MG63 (cell line): ENCODE data around the gene ATP9A. TPM values are rescaled to one million over a fixed set of nuclear protein-coding genes. Genes with fewer than 3 reads are reported as not detected.
A peak's percentile ranks its signal among the peaks of the same experiment; 100 is the strongest.
"Not testable (repeated sequence)": the region's sequence is repeated elsewhere in the genome, so short reads cannot be mapped to it uniquely, and the experiment has no call there.

Source experiments
- DNase-seq: peaks from one replicate; pipeline ENCODE4 v3.0.0-alpha.2; 2020
- H3K27me3 ChIP-seq: fragments of 250-450 bp; sonication (Bioruptor Pico); 2 replicates; pipeline ENCODE4 v1.5.1; 2020; ENCODE audit warnings: mild to moderate bottlenecking, moderate library complexity
- H3K36me3 ChIP-seq: fragments of 250-450 bp; sonication (Bioruptor Pico); 2 replicates; pipeline ENCODE4 v1.5.1; 2020; ENCODE audit warnings: mild to moderate bottlenecking, moderate library complexity
- H3K4me3 ChIP-seq: fragments of 250-450 bp; sonication (Bioruptor Pico); 2 replicates; pipeline ENCODE4 v1.5.1; 2020; ENCODE audit warnings: mild to moderate bottlenecking, moderate library complexity
- H3K9me3 ChIP-seq: fragments of 250-450 bp; sonication (Bioruptor Pico); 2 replicates; pipeline ENCODE4 v1.5.1; 2020; ENCODE audit warnings: mild to moderate bottlenecking, moderate library complexity
- total RNA-seq: library from RNA; depleted of rRNA; stranded (reverse); fragments of >200 nt; shearing (Covaris generic); gene quantifications from 2 replicates; pipeline ENCODE4 v1.2.3, GENCODE V29; 2014; ENCODE audit warnings: low replicate concordance

The ATP9A gene
- total RNA-seq, 1 experiment from 2014 or later: 11.1 TPM

DNA sequence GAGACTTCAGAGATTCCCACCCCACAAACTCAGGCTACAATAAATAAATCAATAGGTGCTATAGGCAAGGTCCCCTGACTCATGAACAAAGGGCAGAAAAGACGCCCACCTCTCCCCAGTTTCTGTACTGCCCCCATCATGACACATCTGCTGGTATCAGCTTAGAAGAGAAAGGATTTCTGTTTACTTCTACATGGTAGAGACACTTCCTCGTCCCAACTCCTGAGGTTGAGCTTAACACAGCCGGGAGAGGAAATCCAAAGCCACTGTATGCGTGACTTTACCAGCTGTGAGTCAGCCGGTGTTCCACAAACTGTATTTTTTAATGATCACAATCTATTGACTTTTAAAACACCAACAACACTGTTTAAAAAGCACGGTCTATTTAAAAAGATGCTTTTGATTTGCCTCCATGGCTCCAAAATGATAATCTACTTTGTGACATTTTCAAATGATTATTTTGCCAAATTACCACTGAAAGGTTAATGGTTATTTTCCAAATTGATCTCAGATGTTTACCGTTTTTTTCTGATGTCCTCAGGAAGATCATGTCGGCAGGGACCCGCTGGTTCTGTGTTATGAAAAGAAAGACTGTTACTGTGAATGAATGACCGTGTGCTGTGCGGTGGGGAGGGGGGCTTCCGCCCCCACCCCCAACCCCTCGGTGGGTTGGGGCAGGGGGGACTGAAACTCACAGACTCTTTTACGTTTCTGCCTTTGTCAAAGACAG is 72.5 kb downstream of the ATP9A start:
- no peaks in the 10 kb centered on the region for H3K9me3 ChIP-seq
- H3K4me3 ChIP-seq: 0 out of 2 replicates have a peak overlapping the region, but pooled peaks have one; percentile 1

DNA sequence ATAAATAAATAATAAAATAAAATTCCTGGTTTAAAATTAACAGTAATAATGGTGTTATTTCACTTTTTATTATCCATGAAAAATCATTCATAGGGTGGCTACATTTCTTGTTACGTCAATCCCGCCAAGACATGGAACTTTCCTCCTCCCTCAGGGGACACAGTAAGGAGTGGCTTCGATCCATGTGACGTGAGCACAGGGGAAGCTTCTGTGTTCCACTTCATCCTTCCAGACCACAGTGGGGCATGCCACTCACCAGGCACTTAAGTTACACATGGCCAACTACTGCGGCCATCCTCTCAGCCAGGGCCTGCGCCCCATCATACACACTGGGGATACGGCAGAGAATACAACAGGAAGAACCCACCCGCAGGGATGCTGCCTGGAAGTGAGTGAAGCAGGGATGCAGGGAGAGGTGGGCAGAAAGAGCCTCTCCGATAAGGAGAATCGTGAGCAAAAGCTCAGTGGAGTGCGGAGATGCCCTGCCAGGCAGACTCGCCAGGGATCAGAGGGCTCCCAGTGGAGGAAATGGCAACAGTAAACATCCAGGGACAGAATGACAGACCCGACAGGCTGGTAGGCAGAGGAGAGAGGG is 75.3 kb downstream of the ATP9A start:
- Histone ChIP-seq H3K36me3 (peaks cover 10% of the 10 kb centered on the region), H3K9me3 (no peaks in the 10 kb centered on the region), H3K4me3 (no peak overlapping the region), H3K27me3 (no peaks in the 10 kb centered on the region)
- no peak for DNase-seq

More for the DNA sequence above, 72.5 kb downstream of the ATP9A start:
- peak; percentile 70 for DNase-seq
- Histone ChIP-seq H3K27me3 (no peaks in the 10 kb centered on the region), H3K36me3 (peaks cover 7% of the 10 kb centered on the region)

DNA sequence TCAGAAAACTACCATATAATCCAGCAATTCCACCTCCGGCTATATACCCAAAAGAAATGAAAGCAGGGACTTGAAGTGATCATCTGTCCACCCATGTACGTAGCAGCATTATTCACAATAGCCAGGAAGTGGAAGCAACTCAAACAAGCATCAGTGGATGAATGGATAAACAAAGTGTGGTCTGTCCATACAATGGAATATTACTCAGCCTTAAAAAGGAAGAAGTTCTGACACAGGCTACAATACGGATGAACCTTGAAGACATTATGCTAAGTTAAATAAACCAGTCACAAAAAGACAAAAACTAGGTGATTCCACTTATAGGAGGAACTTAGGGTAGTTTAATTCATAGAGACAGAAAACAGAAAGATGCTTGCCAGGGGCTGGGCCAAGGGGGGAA is 76.5 kb downstream of the ATP9A start:
- no peak for DNase-seq
- H3K4me3 ChIP-seq: no peak overlapping the region
- H3K36me3 ChIP-seq: peaks cover 10% of the 10 kb centered on the region

DNA sequence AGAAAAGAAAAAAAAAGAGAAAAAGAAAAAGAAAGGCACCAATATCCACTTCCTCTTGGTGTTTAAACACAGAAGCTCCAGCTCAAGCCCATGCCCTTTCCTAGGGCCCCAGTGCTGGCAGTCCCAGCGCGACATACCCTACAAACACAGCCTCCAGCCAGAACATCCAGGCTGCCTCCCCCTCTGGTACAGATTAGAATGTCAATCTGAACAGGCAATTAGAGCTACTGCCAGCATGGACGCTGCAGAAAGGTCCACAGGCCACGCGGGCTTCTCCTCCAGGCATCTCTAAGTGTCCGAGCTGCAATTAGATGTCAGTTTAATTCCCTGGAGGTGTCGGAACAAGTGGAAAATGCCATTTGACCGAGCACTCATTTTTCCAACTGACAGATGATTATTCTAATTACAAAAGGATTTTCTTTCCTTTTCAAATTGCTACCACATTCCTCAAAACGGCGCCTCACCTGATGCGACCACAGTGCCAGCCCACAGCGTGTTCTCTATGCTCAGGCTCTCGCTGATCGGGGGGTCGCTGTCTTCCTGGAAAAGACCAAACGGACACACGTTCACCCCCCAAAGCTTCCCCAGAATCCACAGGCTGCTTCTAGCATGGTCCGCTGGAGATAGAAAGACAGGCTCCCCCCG is 79.5 kb downstream of the ATP9A start:
- no peaks in the 10 kb centered on the region for H3K27me3 ChIP-seq
- DNase-seq: no peak
- H3K4me3 ChIP-seq: no peak overlapping the region
- H3K36me3 ChIP-seq: peaks cover 7% of the 10 kb centered on the region
- no peaks in the 10 kb centered on the region for H3K9me3 ChIP-seq

More for the DNA sequence above, 76.5 kb downstream of the ATP9A start:
- no peaks in the 10 kb centered on the region for H3K27me3 ChIP-seq
- no peaks in the 10 kb centered on the region for H3K9me3 ChIP-seq

DNA sequence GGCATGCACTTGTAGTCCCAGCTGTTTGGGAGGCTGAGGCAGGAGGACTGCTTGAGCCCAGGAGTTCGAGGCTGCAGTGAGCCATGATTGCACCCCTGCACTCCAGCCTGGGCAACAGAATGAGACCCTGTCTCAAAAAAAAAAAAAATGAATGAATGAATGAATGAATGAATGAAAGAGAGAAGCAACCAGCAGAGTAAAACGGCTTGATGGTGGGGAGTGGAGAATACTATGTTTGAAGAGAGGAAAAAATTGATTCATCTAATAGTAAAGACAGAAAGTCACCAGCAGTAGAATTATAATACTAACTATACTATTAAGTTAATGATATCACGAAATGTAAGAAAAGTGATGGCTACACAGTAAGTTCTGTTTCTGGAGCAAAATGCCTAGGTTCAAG is 80.6 kb downstream of the ATP9A start:
- Histone ChIP-seq H3K27me3 (no peaks in the 10 kb centered on the region), H3K9me3 (no peaks in the 10 kb centered on the region), H3K4me3 (no peak overlapping the region), H3K36me3 (peaks cover 7% of the 10 kb centered on the region)
- DNase-seq: no peak

DNA sequence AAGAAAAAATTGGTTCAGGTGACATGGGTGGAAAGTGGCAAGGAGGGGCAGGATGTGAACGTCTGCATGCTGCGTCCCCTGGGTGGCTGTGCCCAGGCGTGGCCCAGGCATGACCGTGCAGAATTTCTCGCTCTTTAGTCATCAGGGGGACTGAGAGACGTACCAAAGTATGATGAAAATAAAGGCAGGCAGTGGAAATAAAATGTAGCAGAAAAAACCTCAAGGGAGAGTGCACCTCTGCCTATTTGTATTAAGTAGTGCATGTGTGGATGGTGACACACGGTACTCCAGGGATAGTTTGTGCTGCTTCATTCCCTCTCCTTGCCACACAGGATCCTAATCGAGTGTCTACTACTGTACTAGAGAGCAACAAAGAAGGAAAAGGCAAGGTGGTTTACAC is 81.1 kb downstream of the ATP9A start:
- no peak overlapping the region for H3K4me3 ChIP-seq
- peak; percentile 16 for DNase-seq
- H3K9me3 ChIP-seq: no peaks in the 10 kb centered on the region
- no peaks in the 10 kb centered on the region for H3K27me3 ChIP-seq
- H3K36me3 ChIP-seq: peaks cover 7% of the 10 kb centered on the region

DNA sequence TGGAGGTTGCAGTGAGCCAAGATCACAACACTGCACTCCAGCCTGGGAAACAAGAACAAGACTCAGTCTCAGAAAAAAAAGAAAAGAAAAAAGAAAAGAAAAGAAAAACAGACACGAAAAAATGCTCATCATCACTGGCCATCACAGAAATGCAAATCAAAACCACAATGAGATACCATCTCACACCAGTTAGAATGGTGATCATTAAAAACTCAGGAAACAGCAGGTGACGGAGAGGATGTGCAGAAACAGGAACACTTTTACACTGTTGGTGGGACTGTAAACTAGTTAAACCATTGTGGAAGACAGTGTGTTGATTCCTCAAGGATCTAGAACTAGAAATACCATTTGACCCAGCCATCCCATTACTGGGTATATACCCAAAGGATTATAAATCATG is 82.7 kb downstream of the ATP9A start:
- H3K4me3 ChIP-seq, H3K27me3 ChIP-seq, H3K36me3 ChIP-seq, H3K9me3 ChIP-seq, DNase-seq: not testable (repeated sequence)

DNA sequence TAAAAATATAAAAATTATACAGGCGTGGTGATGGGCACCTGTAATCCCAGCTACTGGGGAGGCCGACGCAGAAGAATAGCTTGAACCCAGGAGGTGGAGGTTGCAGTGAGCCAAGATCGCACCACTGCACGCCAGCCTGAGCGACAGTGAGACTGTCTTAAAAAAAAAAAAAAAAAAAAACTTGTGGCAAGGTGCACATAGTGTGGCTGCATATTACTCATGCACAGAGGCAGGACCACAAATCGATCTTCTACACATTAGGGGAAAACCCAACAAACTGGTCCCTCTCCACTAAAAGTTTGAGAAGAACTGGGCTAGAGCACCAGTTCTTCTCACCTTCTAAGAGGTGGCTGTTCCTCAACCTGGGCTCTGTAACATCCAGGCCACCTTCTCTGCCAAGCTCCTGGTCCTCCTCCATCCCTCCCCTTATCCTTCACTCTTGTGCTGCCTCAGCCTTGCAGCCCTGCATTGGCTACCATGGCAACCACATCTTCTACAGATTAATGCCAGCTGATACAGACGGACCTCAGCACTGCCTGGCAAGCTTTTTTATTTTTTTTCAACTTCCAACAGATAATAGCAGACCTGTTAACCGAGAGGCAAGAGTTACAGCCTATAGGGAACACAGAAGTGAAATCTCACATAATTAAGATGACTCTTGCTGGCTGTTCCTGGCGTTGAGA is 88.0 kb downstream of the ATP9A start:
- Histone ChIP-seq H3K36me3 (peaks cover 3% of the 10 kb centered on the region; the same call in 1 of the 2 replicates), H3K4me3 (no peak overlapping the region)

DNA sequence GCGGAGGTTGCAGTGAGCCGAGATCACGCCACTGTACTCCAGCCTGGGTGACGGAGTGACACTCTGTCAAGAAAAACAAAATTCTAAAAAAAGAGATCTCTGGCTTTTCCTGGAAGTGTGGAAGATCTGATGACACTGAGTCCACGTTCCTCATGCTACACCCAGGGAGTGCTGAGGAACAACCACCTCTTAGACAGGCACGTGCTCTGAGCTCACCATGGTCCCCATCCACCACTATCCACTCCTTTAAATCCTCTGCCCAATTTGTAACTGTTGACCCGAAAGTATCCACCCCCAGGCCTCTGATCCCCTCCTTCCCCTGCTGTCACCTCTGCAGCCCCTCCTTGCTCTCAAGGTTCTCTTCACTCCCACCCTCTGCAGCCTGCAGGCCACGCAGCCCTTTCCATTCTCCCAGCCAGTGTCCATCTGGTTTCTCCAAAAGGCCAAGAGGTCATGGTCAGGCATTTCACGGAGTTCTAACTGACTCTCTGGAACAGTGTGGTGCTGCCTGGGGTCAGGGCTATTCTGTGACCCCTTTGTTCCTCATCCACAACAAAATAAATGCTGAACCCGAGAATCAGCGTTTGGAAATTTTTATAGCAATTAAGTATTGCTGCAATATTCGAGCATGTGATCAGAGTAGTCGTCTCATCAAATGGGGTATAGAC is 88.8 kb downstream of the ATP9A start:
- no peaks in the 10 kb centered on the region for H3K27me3 ChIP-seq
- no peaks in the 10 kb centered on the region for H3K9me3 ChIP-seq
- H3K36me3 ChIP-seq: peaks cover 6% of the 10 kb centered on the region; the same call in 1 of the 2 replicates
- no peak for DNase-seq
- no peak overlapping the region for H3K4me3 ChIP-seq

More for the DNA sequence above, 88.0 kb downstream of the ATP9A start:
- Histone ChIP-seq H3K27me3 (no peaks in the 10 kb centered on the region), H3K9me3 (no peaks in the 10 kb centered on the region)
- DNase-seq: no peak

DNA sequence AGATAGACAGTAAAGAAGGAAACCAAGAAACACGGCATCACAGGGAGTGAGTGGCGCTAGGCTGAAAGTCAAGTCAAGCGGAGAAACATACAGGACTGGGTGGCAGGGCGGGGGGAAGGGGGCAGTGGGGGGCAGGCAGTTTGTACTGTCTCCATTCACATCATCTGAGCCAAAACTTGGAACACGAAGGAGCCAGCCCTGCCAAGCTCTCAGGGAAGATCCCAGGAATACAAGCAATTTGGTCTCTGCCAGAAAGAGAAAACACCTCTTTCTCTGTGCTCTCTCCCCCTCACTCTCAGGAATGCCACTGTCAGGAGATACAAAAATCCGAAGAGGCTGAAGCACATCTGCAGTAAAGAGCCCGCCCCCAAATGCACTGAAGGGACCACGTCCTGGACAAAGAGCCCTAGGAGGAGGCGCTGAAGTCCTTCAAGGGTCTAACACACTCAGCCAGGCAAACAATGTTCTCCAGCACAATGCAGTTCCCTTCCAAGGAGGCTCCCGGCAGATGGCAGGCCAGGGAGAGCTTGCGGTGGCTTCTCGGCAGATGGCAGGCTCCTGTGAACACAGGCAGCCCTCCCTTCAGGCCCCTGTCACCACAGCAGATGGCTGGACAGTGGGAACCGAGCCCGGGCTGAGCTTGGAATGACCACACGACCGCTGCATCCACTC is 90.0 kb downstream of the ATP9A start:
- Histone ChIP-seq H3K36me3 (peaks cover 17% of the 10 kb centered on the region), H3K27me3 (no peaks in the 10 kb centered on the region), H3K4me3 (no peak overlapping the region), H3K9me3 (no peaks in the 10 kb centered on the region)
- DNase-seq: peak; percentile 44

DNA sequence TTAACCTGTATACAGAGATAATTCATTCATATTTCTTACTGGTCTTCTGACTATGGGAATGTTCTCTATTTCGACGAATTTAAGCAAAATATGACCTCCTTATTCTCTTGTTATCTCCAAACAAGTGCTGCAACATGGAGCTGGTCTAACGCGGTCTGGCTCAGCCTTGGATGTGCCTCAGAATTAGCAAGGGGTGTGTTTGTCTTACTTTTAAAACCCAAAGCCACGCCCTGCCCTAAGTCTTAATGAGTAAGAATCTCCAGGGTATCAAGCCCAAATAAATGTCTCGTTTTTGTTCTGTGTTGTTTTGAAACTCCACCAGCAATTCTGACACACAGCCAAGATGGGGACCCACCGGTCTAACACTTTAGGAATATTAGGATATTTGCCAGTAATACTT is 99.2 kb downstream of the ATP9A start:
- no peaks in the 10 kb centered on the region for H3K9me3 ChIP-seq
- no peak for DNase-seq
- H3K4me3 ChIP-seq: no peak overlapping the region
- peaks cover 30% of the 10 kb centered on the region for H3K36me3 ChIP-seq
- no peaks in the 10 kb centered on the region for H3K27me3 ChIP-seq

DNA sequence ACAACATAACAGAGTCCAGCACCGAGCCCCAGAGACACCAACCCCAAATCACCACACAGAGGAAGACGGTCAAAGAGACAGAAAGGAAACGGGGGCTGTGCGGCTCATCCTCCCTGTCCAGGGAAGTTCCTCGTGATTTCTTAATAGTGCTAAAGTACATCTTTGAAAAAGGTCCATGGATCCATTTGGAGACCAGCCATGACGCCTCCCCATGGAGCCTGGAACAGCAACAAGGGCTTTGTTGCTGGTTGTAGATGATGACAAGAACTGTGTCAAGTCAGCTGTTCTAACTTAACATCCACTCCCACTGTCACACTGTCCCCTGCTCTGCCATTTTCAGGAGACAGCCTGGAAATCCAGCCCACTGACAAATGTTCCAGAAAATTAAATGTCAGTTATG is 99.7 kb downstream of the ATP9A start:
- peaks cover 26% of the 10 kb centered on the region for H3K36me3 ChIP-seq
- H3K9me3 ChIP-seq: no peaks in the 10 kb centered on the region
- H3K27me3 ChIP-seq: no peaks in the 10 kb centered on the region
- no peak for DNase-seq
- H3K4me3 ChIP-seq: no peak overlapping the region

DNA sequence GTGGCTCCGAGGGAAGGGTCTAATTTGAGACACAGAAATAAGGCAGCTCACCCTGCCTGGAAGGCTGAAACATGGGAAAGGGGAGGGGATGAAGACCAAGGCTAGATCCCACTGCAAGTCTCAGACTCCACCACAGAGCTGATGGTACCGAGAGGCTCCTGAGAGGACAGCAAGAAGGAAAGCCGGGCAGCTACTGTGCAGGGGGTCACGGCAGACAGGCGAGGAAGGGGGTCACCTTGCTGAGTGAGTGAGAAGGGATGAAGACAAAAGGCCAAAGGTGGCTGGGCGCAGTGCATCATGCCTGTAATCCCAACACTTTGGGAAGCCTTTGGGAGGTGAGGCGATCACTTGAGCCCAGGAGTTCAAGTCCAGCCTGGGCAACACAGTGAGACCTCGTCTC is 100.7 kb downstream of the ATP9A start:
- Histone ChIP-seq H3K36me3 (peaks cover 24% of the 10 kb centered on the region), H3K9me3 (no peaks in the 10 kb centered on the region), H3K27me3 (no peaks in the 10 kb centered on the region), H3K4me3 (no peak overlapping the region)
- DNase-seq: no peak

DNA sequence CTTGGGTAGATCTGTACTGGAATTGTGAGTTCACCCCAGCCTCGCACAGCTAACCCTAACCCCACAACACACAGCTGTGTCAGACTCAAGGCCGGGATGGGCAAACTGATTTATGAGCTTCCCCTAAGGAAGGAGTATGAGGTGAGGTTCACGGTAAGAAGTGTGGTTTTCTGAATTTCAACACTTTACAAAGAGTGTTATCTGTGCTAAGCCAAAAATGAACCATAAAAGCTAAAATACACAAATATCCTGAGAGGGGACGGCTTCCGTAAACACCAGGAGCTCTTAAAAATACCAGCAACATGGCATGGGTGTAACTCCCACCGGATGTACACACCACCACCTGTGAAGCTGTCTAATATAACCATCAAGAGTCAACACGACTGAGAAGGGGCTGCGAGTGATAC is 101.2 kb downstream of the ATP9A start:
- Histone ChIP-seq H3K36me3 (peaks cover 24% of the 10 kb centered on the region), H3K27me3 (no peaks in the 10 kb centered on the region), H3K9me3 (no peaks in the 10 kb centered on the region), H3K4me3 (no peak overlapping the region)
- DNase-seq: no peak

DNA sequence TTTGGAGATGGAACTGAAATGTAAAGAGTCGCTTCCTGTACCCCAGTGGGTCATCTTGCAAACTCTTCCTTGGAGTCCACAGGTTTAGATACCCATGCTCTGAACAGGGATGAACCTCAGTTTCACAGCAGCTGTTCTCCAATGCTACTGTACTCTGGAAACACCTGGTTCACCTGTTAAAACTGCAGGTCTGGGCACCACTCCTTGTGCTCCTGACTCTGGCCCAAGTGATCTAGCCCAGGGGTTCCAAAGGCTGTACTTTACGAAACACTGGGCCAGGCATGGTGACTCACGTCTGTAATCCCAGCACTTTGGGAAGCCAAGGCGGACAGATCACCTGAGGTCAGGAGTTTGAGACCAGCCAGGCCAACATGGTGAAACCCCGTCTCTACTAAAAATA is 102.1 kb downstream of the ATP9A start:
- DNase-seq: no peak
- H3K27me3 ChIP-seq: no peaks in the 10 kb centered on the region
- H3K4me3 ChIP-seq: no peak overlapping the region
- H3K9me3 ChIP-seq: no peaks in the 10 kb centered on the region
- peaks cover 24% of the 10 kb centered on the region for H3K36me3 ChIP-seq

DNA sequence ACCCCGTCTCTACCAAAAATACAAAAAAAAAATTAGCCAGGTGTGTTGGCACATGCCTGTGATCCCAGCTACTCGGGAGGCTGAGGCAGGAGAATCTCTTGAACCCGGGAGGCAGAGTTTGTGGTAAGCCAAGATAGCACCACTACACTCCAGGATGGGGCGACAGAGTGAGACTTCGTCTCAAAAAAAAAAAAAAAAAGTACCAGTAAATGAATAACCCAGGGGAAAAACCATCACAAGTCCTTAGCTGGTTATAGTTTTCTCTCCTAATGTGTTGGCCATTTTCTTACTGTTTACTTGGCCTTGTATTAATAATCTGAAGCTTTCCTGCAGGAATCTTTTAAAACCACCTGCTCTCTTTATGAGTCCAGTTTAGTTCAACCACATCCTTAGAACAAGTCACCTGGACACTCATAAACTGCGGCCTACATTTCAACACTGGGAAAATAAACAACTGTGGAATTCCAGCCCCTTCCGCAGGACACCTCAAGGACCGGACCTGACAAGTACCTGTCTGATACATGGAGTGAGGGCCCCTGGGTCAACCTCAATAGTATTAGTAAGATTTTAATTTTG is 102.6 kb downstream of the ATP9A start:
- no peaks in the 10 kb centered on the region for H3K27me3 ChIP-seq
- H3K9me3 ChIP-seq: no peaks in the 10 kb centered on the region
- DNase-seq: no peak
- peaks cover 19% of the 10 kb centered on the region; the same call in 1 of the 2 replicates for H3K36me3 ChIP-seq
- no peak overlapping the region for H3K4me3 ChIP-seq
